Fibroblast of skin of back (primary cell): Measurements from ENCODE around the gene TSPO.

Experiments
- DNase-seq: peaks from one replicate; pipeline ENCODE4 v3.0.0-alpha.2; 2013

Gene TSPO

GRCh38 chr22:43159484-43160178, 8.3 kb downstream of the TSPO start:
- peak; percentile 33 for DNase-seq

GRCh38 chr22:43160497-43161126, 9.3 kb downstream of the TSPO start:
- DNase-seq = no peak

GRCh38 chr22:43162412-43163150, 11.2 kb downstream of the TSPO start:
- DNase-seq = no peak

- no peak for DNase-seq
Observed at GRCh38 chr22:43163241-43163795, 12.0 kb downstream of the TSPO start.

- DNase-seq = no peak
Observed at GRCh38 chr22:43164636-43165035, 13.3 kb downstream of the TSPO start.

- DNase-seq = no peak
Observed at GRCh38 chr22:43166132-43166930, 15.0 kb downstream of the TSPO start.

GRCh38 chr22:43167001-43167589, 15.7 kb downstream of the TSPO start:
- DNase-seq = no peak

- peak; percentile 72 for DNase-seq
Observed at GRCh38 chr22:43168471-43169309, 17.3 kb downstream of the TSPO start.

- DNase-seq = no peak
Observed at GRCh38 chr22:43169310-43170130, 18.2 kb downstream of the TSPO start.

- no peak for DNase-seq
Observed at GRCh38 chr22:43170131-43170480, 18.7 kb downstream of the TSPO start.

GRCh38 chr22:43171019-43171491, 19.7 kb downstream of the TSPO start:
- DNase-seq = no peak

- DNase-seq = no peak
Observed at GRCh38 chr22:43171607-43172006, 20.2 kb downstream of the TSPO start.

GRCh38 chr22:43172191-43172590, 20.8 kb downstream of the TSPO start:
- no peak for DNase-seq

GRCh38 chr22:43173566-43173965, 22.2 kb downstream of the TSPO start:
- no peak for DNase-seq

- DNase-seq = no peak
Observed at GRCh38 chr22:43173976-43174720, 22.8 kb downstream of the TSPO start.

- DNase-seq = no peak
Observed at GRCh38 chr22:43174941-43175531, 23.7 kb downstream of the TSPO start.

GRCh38 chr22:43176090-43176489, 24.7 kb downstream of the TSPO start:
- no peak for DNase-seq

- no peak for DNase-seq
Observed at GRCh38 chr22:43177479-43177878, 26.1 kb downstream of the TSPO start.
